ACHN (cell line): ENCODE results near the gene IDI1.

Source experiments
- DNase-seq: peaks from one replicate; pipeline ENCODE4 v3.0.0-alpha.2; 2015
- in situ Hi-C: cut with HindIII; loops from 2 replicates; pipeline ENCODE4 v1.10.0; 2017; ENCODE audit warnings: low sequenced_read_pairs, low pct_ligation_motif_present, low pct_unique_long_range_greater_than_20kb

IDI1 gene

DNA sequence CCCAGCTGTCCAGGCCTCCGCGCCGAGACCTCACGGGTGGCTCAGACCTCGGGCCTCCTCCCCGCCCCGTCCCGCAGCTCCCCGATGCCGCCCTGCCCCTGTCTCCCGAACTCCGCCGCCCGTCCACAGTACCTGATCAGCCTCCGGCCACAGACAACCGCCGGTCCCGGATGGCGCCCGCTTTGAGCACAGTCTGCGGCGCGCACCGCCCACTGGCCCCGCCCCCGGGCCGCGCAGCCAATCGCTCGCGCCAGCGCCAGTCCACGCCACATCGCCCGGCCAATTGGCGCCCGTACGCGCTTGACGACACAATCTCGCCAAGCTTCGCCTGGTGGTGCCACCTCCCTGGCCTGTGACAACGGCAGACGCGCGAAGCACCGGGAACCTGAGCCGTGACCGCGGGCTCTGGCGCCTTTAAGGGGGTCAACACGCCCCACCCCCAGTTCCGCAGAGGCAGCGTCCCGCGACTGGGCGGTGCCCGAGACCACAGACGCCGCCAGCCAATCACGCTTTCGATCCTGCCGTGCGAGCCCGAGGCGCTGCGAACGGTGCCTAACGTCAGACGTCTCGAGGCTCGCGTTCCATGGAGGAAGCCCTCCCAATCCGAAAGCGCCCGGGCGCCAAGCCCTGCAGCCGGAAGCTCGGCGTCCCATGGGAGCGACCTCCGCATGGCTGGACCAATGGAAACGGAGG is at the start of gene IDI1:
TSS of gene IDI1 (minus strand) at position 388 of the 693 bp plus-strand sequence. CDS start at position 272, 116 bp downstream.
- in situ Hi-C loops, result no loop called here
- peak; percentile 96 for DNase-seq

DNA sequence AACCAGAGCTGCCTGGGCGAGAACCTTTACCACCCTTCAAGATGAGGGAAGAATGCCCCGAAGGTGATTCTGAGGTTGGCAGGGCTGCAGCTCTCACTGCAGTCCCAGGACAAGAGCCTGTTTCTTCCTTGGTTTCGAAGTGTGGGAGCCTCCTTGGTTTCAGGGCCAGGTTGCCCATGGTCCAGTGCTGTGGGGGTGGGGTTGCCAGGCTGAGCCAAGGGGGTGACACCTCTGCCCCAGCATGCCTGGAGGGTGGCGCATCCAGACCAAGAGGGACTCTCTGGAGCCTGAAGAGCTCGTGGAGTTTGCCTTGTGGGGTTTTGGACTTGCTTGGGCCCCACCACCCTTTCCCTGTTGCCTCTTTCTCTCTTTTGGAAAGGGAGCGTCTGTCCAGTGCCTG is 48.5 kb upstream of the IDI1 start:
- DNase-seq, result no peak
- in situ Hi-C loops, result no loop called here

DNA sequence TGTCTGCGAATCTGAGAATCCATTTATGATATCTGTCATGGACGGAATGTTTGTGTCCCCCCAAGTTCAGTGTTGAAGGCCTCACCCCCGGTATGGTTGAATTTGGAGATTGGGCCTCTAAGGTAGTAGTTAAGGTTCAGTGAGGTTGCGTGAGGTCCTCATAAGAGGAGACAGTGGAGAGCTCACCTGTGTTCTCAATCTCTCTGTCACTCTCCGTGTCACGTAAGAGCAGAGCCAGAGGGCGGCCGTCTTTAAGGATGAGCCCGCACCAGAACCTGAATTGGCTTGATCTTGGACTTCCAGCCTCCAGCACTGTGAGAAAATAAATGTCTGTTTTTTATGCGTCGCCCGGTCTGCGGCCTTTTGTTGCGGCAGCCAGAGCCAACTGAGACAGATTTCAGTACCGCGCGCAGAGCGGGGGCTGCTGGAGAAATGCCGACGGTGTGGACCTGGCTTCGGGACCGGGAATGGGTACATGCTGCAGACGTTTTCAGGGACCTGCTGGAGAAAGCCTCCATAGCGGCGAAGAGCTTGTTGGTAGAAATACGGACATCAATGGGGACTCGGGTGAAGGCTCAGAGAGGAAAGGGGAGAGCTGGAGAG is 47.5 kb upstream of the IDI1 start:
- in situ Hi-C loops, result no loop called here

DNA sequence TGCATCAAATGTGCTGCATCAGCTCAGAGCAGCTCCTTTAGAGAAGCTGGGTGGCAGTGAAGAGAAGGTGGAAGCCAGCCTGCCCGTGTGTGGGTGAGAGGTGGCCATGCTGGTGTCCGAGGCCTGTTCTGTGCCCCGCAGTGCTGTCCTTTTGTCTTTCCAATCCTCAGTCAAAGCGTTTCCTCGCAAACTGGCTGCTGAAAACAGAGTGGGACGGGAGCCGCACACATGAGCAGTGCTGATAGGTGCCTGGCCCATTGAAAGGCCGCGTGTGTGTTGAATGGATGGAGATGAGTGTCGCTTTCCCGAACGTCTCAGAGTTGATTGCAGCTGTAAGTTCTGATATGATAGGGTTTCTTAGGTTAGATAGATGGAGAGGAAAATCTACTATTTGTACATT is 46.6 kb upstream of the IDI1 start:
- in situ Hi-C loops, result no loop called here
- no peak for DNase-seq

More for the DNA sequence above, 47.5 kb upstream of the IDI1 start:
- DNase-seq, result no peak

DNA sequence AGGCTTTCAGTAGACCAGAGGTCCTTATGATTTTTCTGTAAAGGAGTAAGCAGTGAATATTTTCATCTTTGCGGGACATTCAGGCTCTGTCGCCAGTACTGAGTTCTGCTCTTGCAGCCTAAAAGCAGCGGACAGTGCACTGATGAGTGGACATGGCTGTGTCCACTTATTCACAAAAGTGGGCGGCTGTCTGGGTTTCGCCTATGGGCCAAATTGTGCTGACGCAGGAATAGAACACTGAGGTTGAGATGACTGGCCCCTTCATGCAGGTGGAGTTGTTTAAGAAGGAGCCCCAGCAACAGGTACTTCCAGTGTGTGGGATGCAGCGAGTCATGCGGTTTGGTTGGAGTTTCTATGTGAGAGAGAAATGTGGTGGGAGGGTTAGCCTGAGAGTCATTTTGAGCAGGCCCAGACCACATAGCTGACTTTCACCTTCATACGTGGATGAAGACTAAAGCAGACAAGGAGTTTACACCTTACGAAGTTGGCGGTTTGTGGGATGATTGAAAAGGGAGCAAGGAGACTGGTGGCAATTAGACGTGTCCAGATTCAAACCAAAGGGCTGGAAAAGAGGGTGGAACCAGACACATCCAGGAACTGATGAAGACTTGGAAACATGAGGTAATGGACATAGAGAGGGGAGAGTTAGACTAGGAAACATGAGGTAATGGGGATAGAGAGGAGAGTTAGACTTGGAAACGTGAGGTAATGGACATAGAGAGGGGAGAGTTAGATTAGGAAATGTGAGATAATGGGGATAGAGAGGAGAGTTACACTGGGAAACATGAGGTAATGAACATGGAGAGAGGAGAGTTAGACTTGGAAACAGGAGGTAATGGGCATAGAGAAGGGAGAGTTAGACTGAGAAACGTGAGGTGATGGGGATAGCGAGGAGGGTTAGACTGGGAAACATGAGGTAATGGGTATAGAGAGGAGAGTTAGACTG is 45.5 kb upstream of the IDI1 start:
- in situ Hi-C loops, result no loop called here
- DNase-seq, result no peak

DNA sequence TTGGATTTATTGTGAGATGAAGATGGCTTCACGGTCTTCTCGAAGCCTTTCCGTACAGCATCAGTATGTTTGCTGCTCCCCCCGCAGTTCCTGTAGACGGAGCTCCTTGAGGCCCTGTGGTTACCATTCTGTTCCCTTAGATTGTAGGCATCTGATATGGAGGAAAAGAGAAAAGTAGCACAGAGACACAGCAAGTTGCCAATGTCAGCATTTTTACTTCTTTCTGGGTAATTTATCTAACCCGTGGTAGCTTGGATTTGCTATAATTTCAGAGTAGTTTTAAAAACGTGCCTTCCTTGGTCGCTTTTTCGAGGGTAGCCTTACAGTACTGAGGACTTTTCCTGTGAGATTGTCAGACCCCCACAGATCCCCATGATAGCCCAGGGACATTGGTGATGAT is 44.8 kb upstream of the IDI1 start:
- in situ Hi-C loops, result no loop called here
- no peak for DNase-seq

DNA sequence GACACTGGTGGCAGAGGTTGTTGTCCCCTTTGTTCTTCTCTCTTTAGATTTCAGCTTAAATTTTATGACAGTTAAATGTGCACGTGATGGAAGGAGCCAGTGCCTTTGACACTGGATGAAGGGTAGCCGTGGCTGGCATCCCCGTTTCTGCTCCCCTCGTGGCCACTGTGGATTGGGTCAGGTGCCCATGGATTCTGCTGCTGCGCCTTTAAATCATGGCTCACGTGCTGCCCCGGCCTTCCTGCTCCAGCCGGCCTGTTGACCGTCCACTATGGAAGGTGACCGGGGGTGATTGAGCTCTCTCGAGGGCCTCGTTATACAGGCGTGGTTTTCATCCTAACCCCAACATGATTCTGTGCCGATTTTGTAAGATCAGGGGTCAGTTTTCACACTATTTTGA is 41.8 kb upstream of the IDI1 start:
- no peak for DNase-seq
- in situ Hi-C loops, result no loop called here

DNA sequence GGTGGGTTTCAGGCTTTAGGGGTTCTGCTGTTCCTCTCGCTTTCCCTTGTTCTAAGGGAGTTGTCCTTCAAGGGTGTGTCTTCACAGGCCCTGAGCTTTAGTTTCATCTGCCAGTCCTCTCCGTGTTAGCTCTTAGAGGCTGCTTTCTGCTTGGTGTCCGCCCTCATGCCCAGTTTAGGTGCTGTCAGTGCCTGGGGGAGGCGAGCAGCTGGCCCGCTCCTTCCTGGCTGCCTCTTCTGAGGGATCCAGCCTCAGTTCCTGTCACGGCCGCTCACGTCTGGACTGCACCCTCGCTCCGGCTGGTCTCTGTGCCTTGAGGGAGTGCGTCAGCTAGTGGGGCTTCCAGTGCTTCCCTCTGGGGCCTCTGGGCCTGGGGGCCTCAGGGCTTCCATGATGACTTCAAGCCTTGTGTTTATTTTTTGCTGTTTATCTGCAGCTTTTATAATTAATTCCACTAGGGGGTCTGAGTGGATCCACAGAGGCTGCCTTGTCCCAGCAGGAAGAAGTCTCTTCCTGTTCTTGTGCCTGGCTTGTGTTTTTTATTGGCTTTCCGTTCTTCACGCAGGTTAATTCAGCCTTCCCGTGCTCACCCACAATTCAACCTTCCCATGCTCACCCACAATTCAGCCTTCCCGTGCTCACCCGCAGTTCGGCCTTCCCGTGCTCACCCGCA is 40.2 kb upstream of the IDI1 start:
- DNase-seq, result no peak
- in situ Hi-C loops, result no loop called here

DNA sequence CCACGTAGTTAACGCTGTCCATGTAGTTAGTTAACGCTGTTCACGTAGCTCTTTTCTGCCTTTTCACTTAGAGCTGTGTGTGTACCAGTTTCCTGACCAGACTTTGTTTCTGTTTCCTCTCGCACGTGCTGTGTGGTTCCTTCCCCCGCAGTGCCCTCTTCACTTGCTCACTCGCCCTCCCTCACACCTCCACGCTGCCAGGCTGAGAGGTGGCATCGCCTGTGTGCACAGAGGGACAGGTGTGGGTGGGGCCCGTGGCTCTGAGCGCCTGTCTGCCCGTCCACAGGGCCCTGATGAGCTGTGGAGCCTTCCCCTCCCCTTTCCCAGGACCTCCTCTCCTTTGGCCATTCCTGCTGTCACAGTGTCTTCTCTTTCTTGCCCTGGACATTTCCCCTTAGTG is 37.9 kb upstream of the IDI1 start:
- no peak for DNase-seq
- in situ Hi-C loops, result no loop called here

DNA sequence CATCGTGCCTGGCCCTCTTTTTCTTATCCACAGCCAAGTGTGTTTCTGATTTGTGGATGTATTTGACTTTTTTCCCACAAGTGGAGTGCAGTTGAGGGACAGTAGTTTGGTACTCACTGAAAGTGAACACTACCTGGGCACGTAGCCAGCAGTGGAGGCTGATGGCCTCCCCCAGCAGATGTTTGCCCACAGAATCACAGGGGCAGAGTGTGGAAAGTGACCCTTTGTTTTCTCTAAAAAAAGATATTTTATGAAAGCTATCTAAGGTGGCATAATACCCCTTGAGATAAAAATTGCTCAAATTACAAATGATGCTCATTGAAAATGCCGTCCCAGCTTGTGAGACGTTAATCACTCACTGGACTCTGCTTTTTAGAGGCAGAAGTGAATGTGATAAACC is 36.3 kb upstream of the IDI1 start:
- in situ Hi-C loops, result no loop called here
- no peak for DNase-seq

DNA sequence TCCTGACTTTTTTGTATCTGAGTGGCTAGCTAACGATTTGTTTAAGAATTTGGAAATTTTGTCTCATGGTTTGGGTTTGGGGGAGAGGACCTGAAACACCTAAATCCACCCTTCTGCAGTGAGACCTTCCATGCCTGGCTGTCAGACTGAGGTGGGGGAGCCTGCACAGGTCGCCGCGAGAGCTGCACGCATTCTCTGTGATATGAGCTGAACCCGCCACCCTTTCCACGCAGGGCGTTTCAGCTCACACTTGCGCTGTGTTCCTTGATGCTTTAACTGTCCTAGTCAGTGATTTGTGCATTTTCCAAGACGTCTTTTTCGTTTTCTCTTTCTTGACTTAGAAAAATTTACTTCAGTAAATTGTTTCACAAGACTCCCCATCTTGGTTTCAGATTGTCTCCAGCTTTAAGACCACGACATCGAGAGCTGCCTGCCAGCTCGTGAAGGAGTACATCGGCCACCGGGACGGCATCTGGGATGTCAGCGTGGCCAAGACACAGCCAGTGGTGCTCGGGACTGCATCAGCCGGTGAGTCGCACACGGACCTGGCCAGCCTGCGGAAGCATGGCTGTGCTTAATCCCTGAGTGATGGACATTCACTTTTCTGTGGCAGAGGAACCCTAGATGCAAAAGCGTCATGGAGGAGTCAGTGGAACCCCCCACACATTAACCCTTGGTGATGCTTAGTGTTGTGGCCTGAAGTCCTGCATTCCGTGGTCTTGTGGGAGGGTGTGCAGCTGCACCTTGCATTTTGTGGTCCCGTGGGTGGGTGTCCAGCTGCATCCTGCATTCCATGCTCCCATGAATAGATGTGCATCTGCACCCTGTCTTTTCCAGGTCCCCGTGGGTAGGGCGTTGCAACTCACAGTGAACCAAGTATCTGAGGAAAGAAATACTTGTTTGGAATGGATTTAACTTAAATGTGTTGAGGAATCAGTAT is 35.4 kb upstream of the IDI1 start:
- in situ Hi-C loops, result no loop called here

DNA sequence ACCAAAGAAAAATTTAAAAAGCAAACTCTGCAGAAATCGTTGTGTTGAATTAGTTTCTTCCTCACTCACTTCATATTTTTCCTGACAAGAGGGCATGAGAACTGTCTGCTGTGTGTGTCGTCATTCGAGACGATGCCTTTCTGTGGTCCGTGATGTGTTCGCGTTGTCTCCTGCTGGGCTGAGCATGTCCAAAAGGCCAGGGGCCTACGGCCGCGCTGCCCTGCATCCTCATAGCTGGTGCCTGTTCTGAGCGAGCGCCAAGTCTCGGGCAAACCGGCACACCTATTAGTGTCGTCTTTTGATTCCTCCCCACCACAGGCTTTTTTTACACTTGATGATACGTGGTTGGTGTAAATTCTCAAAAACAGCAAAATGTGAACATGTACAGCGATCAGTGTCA is 34.7 kb upstream of the IDI1 start:
- DNase-seq, result no peak
- in situ Hi-C loops, result no loop called here

More for the DNA sequence above, 35.4 kb upstream of the IDI1 start:
- no peak for DNase-seq

DNA sequence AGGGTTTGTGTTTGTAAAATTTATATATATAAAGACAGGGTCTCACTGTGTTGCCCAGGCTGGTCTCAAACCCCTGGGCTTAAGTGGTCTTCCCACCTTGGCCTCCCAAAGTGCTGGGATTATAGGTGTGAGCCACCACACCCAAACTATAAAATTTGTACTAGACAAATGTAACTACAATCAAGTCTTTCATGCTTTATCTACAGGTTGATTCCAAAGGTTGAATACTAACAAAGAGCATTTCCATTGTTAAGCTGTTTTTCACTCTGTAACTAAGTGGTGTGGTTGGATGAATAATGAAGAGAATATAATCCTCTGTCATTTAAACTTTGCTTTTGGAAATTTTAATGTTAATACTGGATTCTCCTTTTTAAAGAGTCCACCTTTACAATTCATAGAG is 29.7 kb upstream of the IDI1 start:
- in situ Hi-C loops, result no loop called here
- no peak for DNase-seq

DNA sequence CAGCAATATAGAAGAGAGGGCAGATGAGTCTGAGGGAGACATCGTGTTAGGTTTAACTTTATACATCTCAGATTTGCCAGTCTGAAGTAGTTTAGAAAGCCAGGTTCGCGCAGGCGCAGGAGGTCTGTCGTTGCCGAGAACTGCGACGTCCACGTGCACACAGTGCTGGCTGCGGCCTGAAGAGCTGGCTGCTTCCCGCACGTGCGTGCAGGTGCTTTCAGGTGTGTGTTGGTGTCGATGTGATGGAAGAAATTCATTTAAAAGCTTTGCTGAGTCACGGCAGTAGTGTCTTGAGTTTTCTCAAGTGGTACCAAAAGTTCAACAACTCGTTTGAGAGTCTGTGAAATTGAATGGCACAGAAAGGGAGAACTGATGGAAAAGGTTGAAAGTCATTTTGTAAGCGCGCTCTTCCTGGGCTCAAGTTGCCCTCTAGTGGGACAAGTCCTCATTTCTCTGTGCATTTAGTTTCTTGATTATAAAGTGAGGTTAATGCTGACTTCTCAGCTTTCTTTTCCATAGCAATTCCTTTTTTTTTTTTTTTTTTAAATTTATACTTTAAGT is 25.9 kb upstream of the IDI1 start:
- DNase-seq, result no peak

DNA sequence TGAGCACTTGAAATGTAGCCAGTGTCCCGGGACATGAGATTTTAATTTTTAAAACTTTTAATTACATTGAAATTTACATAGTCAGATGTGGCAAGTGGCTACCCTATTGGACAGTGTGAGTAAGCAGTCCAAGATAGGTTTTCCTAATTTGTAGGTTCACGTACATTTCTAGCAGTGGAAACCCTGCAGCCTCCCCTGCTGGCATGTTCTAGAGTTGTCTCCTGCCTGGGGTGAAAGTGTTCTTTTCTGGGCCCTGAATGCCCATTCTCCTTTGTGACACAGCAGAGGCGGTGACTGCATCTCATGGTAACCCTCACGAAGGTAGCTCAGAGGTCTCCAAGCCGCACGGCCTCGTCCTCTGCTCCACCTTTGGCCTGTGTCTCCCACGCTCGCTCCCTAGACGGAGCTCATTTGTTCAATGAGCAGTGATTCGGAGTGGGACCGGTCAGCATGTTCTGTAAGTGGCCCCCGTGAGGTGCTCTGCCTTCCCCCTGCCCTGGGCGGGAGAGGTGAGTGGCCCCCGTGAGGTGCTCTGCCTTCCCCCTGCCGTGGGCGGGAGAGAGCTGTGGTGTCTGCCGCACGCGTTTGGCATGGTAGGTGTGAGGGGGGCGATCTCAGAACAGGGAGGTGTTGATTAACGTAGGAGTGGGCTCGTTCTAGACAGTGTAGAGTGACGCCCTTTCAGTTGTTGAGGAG is 25.3 kb upstream of the IDI1 start:
- in situ Hi-C loops, result no loop called here
- DNase-seq, result no peak

More for the DNA sequence above, 25.9 kb upstream of the IDI1 start:
- in situ Hi-C loops, result no loop called here

DNA sequence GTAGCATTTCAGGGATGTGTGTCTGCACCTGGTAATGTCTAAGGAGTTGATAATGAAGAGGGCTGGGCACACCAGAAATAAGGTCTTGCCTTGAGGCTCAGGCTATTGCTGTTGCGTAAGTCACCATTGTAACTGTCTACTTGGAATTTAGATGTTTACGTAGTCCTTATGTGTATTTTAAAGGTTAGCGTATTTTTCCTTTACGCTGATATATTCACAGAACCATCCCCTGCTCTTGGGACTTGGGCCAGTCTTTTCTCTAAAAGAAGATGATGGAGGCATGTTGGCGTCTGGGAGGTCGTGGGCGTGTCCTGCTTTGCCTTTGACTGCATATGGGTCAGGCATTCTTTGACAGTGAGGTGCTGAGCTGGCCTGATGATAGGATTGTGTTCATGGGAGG is 22.0 kb upstream of the IDI1 start:
- in situ Hi-C loops, result no loop called here
- DNase-seq, result no peak
